Measurements from ENCODE around the gene NTN3. TPM values are rescaled to one million over a fixed set of nuclear protein-coding genes. Genes with fewer than 3 reads are reported as not detected.

NTN3 gene
- total RNA-seq: under 1 TPM in 6 of 9 donors, not detected in 3; 0.09 to 0.50 (median 0.20) TPM
- not detected for polyA plus RNA-seq
- long read RNA-seq, donor 1: 0 reads
- long read RNA-seq, donor 2: 0 reads
- long read RNA-seq, donor 3: 0 reads

DNA sequence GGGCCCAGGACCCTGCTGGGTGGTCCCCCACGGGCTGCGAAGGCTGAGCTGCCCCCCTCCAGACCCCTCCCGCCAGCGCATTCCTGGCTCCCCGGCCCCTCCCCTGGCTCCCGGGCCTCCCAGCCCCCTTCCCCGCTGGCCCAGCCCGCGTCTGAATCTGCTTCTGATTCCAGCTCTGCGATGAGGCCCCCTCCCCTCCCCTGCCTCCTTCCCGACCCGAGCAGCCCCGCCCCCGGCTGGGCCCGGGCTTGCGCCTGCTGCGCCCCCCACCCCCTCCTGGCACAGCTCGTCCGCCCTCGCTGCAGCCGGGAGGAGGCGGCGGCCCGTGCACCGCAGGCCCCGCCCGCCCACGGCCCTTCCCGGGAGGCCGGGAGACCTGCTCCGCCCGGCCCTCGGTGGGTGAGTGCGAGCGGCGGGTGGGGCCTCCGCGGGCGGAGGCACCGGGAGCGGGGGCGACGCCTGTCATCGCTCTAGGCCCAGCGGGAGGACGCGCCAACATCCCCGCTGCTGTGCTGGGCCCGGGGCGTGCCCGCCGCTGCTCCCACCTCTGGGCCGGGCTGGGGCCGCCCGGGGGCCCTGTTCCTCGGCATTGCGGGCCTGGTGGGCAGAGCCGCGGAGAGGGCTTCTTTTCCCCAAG is at the start of gene NTN3:
Gene NTN3 (plus strand): TSS at position 282 of the 637 bp plus-strand sequence. CDS start 405 bp downstream, outside the sequence.
- TF ChIP-seq CTCF (IDR thresholded peaks at IDR 0.05) (no peak), POLR2A (IDR thresholded peaks at IDR 0.05) (no peak)
- no peak for ATAC-seq
- DNase-seq: peak in 2 of 5 donors; percentile 43 to 65
- intact Hi-C loops (cut with DNase I): no loop called here
- H3K27ac ChIP-seq: no peak within 1 kb of the TSS
- H3K9me3 ChIP-seq: no peaks in the 10 kb centered on the region
- peak within 1 kb of the TSS in 10 of 12 donors; percentile 5 to 48 (median 30) for H3K4me3 ChIP-seq
- WGBS, 4 donors: 1 to 2% (median 2%) methylated on average over 9 to 59 of the region's 59 CpGs
- peaks cover 11 to 65% (median 33%) of the 10 kb centered on the region in 9 donors for H3K27me3 ChIP-seq
- H3K36me3 ChIP-seq: no peaks in the 10 kb centered on the region
- peaks cover 12 to 72% (median 41%) of the 10 kb centered on the region in 12 donors for H3K4me1 ChIP-seq

- intact Hi-C loops (cut with DNase I): loop anchor here in 5 of 10 donors (2.0 to 10.0 kb wide), 4 partner anchors 80 to 257 kb away; partner anchors contain the start of gene ABCA3 (in 3 of the 5)
- Histone ChIP-seq H3K27me3 (no peaks in the 10 kb centered on the region), H3K36me3 (no peaks in the 10 kb centered on the region), H3K9me3 (no peaks in the 10 kb centered on the region), H3K4me1 (peaks cover 0 to 3% (median 0%) of the 10 kb centered on the region in 12 donors), H3K4me3 (no peak overlapping the region), H3K27ac (no peak overlapping the region)
- ATAC-seq (peak in 1 of 4 donors; percentile 37), DNase-seq (no peak)
- no peak for TF ChIP-seq CTCF (IDR thresholded peaks at IDR 0.05)
- no peak for TF ChIP-seq POLR2A (IDR thresholded peaks at IDR 0.05)
- WGBS, 4 donors: 83 to 91% (median 88%) methylated on average over 5 to 7 of the region's 7 CpGs
These were observed 48.8 kb upstream of the NTN3 start for GRCh38 chr16:2422123-2422867.

- H3K9me3 ChIP-seq: no peaks in the 10 kb centered on the region
- no peak for TF ChIP-seq POLR2A (IDR thresholded peaks at IDR 0.05)
- TF ChIP-seq CTCF (IDR thresholded peaks at IDR 0.05): no peak
- H3K27me3 ChIP-seq: no peaks in the 10 kb centered on the region
- peaks cover 0 to 8% (median 5%) of the 10 kb centered on the region in 12 donors for H3K4me1 ChIP-seq
- H3K27ac ChIP-seq: no peak overlapping the region
- no peaks in the 10 kb centered on the region for H3K36me3 ChIP-seq
- ATAC-seq: no peak
- WGBS, 4 donors: 90 to 92% (median 91%) methylated on average over 17 to 25 of the region's 25 CpGs
- intact Hi-C loops (cut with DNase I): loop anchor here in 8 of 10 donors (5.0 to 10.0 kb wide), 6 partner anchors 73 to 260 kb away; partner anchors contain the start of gene ABCA3 (in 6 of the 8)
- DNase-seq: no peak
- no peak overlapping the region for H3K4me3 ChIP-seq
These were observed 46.8 kb upstream of the NTN3 start for GRCh38 chr16:2424061-2425007.

All from heart left ventricle (tissue), 16 donors.